Measurements from ENCODE around the gene HPGD. TPM values are rescaled to one million over a fixed set of nuclear protein-coding genes. Genes with fewer than 3 reads are reported as not detected.

Gene HPGD
- total and polyA plus RNA-seq, 9 of the 15 experiments (the other 6 are each of a cell fraction or from before 2014, with no cell fraction given), result 2.3 to 8.6 (median 4.8) TPM

- TF ChIP-seq, protein P1, sequence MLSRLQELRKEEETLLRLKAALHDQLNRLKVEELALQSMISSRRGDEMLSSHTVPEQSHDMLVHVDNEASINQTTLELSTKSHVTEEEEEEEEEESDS (CRISPR knock-in tag; IDR thresholded peaks at IDR 0.05), result no peak
Observed at GRCh38 chr4:174526731-174527130, 4.4 kb upstream of the HPGD start (continued).

GRCh38 chr4:174524242-174524641, 2.0 kb upstream of the HPGD start:
- Histone ChIP-seq H3K9ac (ENCODE audit: insufficient read depth in 1 of 2, low read depth in 2 of 2, low read length in 2 of 2) (no peak overlapping the region), H2AFZ (ENCODE audit: low read depth, low read length) (no peak overlapping the region; the same call in 1 of the 2 replicates), H3K4me1 (replicated peaks in 1 of 2; ENCODE audit: control insufficient read depth in 2 of 2, insufficient read depth in 2 of 2, low read length in 2 of 2) (peaks cover 12 to 13% of the 10 kb centered on the region in 2 experiments; a peak in 3 of 5 replicates), H3K4me3 (no peak overlapping the region), H3K79me2 (ENCODE audit: control insufficient read depth, insufficient read depth, low read length) (no peaks in the 10 kb centered on the region), H3K9me1 (ENCODE audit: control insufficient read depth, insufficient read depth, low read length) (no peaks in the 10 kb centered on the region), H3K27me3 (ENCODE audit: control insufficient read depth in 2 of 2, insufficient read depth in 2 of 2, low read length in 2 of 2) (no peaks in the 10 kb centered on the region), H4K20me1 (replicated peaks; ENCODE audit: control insufficient read depth, insufficient read depth, low read length) (no peaks in the 10 kb centered on the region), H3K36me3 (ENCODE audit: control insufficient read depth, insufficient read depth, low read length) (no peaks in the 10 kb centered on the region), H3K9me3 (replicated peaks; ENCODE audit: control insufficient read depth, insufficient read depth, low read depth, low read length) (no peaks in the 10 kb centered on the region), H3K4me2 (ENCODE audit: insufficient read depth, low read length) (peak overlapping the region; percentile 22), H3K27ac (ENCODE audit: extremely low read depth, low read depth, low read length) (no peak overlapping the region)
- peak; percentile 11 to 63 (median 24) for DNase-seq (ENCODE audit: extremely low read depth in 1 of 4, low spot score in 3 of 4)
- intact Hi-C loops (cut with micrococcal nuclease) (loop anchor here (5.0 kb wide), 3 partner anchors 102 to 188 kb away; no protein-coding TSS in a partner anchor), in situ Hi-C loops (cut with MboI) (no loop called here)
- 0% methylated on average over 3 of the region's 4 CpGs for WGBS (ENCODE audit: insufficient coverage, low coverage, missing lambda C conversion rate)
- ATAC-seq, result no peak
- ChIA-PET CTCF (ENCODE audit: low intra/inter-chr PET ratio) (no interaction called here), POLR2A (interaction anchor here (2.4 kb wide), 1 partner anchor 8 kb away, joined by 5 read pairs; no protein-coding TSS in a partner anchor)
- no peak for FAIRE-seq
- BruUV-seq (replicated peaks), result no TSS peak
- TF ChIP-seq ZEB2 (IDR thresholded peaks at IDR 0.05) (0 out of 2 replicates have a peak, but pooled peaks have one; percentile 15), CREM (IDR thresholded peaks at IDR 0.05; ENCODE audit: low read depth) (peak; percentile 61; the same call in 1 of the 2 replicates), CREB1 (IDR thresholded peaks at IDR 0.05) (0 out of 2 replicates have a peak, but pooled peaks have one; percentile 19), CREB1 (CRISPR knock-in tag; IDR thresholded peaks at IDR 0.05) (no peak), HBP1 (CRISPR knock-in tag; IDR thresholded peaks at IDR 0.05) (no peak), NR2C2 (CRISPR knock-in tag; IDR thresholded peaks at IDR 0.05) (peak; percentile 62; the same call in 1 of the 2 replicates), NR2C2 (tag; IDR thresholded peaks at IDR 0.05) (peak; percentile 78)
- TF ChIP-seq, protein P2, sequence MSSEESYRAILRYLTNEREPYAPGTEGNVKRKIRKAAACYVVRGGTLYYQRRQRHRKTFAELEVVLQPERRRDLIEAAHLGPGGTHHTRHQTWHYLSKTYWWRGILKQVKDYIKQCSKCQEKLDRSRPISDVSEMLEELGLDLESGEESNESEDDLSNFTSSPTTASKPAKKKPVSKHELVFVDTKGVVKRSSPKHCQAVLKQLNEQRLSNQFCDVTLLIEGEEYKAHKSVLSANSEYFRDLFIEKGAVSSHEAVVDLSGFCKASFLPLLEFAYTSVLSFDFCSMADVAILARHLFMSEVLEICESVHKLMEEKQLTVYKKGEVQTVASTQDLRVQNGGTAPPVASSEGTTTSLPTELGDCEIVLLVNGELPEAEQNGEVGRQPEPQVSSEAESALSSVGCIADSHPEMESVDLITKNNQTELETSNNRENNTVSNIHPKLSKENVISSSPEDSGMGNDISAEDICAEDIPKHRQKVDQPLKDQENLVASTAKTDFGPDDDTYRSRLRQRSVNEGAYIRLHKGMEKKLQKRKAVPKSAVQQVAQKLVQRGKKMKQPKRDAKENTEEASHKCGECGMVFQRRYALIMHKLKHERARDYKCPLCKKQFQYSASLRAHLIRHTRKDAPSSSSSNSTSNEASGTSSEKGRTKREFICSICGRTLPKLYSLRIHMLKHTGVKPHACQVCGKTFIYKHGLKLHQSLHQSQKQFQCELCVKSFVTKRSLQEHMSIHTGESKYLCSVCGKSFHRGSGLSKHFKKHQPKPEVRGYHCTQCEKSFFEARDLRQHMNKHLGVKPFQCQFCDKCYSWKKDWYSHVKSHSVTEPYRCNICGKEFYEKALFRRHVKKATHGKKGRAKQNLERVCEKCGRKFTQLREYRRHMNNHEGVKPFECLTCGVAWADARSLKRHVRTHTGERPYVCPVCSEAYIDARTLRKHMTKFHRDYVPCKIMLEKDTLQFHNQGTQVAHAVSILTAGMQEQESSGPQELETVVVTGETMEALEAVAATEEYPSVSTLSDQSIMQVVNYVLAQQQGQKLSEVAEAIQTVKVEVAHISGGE (CRISPR knock-in tag; IDR thresholded peaks at IDR 0.05), result peak in 1 of 3 experiments; percentile 27; a peak in 1 of 6 replicates
